Upper lobe of left lung (tissue), 4 donors: ENCODE results near the gene MMP28.

Experiments
- EP300 ChIP-seq, 4 donors: sonication (generic); formaldehyde crosslinking; IDR thresholded peaks; one replicate each; pipeline ENCODE4 v1.5.1; 2017; ENCODE audit warnings: antibody characterized with exemption in 4 of 4, control low read depth in 2 of 4
- POLR2AphosphoS5 ChIP-seq, 2 donors: sonication (generic); formaldehyde crosslinking; IDR thresholded peaks; one replicate each; pipeline ENCODE4 v1.5.1; 2017; ENCODE audit warnings: antibody characterized with exemption in 2 of 2
- TF ChIP-seq, protein P1 (sequence below), 6 experiments: fragments of 450-650 bp in 4 of 6; fragments of 200-600 bp in 2 of 6; sonication (generic) in 2 of 6; IDR thresholded peaks; one replicate each; pipeline ENCODE4 v1.5.1; 2016 to 2019; ENCODE audit warnings: antibody characterized with exemption in 6 of 6

DNA sequence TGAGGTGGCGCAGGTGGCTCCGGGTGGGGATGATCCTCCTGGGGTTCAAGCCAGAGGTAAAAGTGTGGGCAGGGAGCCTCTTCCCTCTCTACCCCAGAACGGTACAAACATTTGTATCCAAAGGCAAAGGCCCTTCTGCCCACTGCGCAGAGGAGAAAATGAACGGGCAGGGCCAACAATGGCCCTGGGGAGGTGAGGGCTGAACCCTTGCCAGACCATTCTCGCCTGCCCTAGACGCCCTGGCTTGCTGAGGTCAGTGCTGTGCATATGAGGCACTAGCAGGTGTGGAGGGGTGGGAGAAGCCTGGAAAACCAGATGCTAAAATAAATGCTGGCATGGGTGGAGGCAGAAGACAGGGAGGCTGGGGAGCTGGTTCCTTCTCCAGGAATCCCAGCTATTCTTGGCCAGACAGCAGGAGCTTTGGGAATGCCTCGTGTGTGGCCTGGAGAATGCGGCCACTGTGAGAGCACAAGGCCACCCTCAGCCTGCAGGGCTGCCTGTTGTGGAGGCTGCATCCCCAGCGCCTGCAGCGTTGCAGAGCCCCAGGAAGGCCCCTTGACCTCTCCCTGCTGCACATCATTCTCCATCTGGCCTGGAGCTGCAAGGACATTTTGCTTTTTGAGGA lies 30.2 kb downstream of the MMP28 start:
- TF ChIP-seq, protein P1, sequence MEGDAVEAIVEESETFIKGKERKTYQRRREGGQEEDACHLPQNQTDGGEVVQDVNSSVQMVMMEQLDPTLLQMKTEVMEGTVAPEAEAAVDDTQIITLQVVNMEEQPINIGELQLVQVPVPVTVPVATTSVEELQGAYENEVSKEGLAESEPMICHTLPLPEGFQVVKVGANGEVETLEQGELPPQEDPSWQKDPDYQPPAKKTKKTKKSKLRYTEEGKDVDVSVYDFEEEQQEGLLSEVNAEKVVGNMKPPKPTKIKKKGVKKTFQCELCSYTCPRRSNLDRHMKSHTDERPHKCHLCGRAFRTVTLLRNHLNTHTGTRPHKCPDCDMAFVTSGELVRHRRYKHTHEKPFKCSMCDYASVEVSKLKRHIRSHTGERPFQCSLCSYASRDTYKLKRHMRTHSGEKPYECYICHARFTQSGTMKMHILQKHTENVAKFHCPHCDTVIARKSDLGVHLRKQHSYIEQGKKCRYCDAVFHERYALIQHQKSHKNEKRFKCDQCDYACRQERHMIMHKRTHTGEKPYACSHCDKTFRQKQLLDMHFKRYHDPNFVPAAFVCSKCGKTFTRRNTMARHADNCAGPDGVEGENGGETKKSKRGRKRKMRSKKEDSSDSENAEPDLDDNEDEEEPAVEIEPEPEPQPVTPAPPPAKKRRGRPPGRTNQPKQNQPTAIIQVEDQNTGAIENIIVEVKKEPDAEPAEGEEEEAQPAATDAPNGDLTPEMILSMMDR (IDR thresholded peaks at IDR 0.05), result no peak
- TF ChIP-seq EP300 (IDR thresholded peaks at IDR 0.05), result no peak
- TF ChIP-seq POLR2AphosphoS5 (IDR thresholded peaks at IDR 0.05), result no peak
